Upper lobe of left lung (tissue), 4 donors: ENCODE data around the gene CDRT4.

ENCODE experiments used
- EP300 ChIP-seq, 4 donors: sonication (generic); formaldehyde crosslinking; IDR thresholded peaks; one replicate each; pipeline ENCODE4 v1.5.1; 2017; ENCODE audit warnings: antibody characterized with exemption in 4 of 4, control low read depth in 2 of 4
- POLR2A ChIP-seq, 4 donors: fragments of 450-650 bp; IDR thresholded peaks; one replicate each; pipeline ENCODE4 v1.5.1; 2016 to 2017; ENCODE audit warnings: antibody characterized with exemption in 4 of 4, mild to moderate bottlenecking in 2 of 4
- POLR2AphosphoS5 ChIP-seq, 2 donors: sonication (generic); formaldehyde crosslinking; IDR thresholded peaks; one replicate each; pipeline ENCODE4 v1.5.1; 2017; ENCODE audit warnings: antibody characterized with exemption in 2 of 2
- TF ChIP-seq, protein P1 (sequence below), 6 experiments: fragments of 450-650 bp in 4 of 6; fragments of 200-600 bp in 2 of 6; sonication (generic) in 2 of 6; IDR thresholded peaks; one replicate each; pipeline ENCODE4 v1.5.1; 2016 to 2019; ENCODE audit warnings: antibody characterized with exemption in 6 of 6

DNA sequence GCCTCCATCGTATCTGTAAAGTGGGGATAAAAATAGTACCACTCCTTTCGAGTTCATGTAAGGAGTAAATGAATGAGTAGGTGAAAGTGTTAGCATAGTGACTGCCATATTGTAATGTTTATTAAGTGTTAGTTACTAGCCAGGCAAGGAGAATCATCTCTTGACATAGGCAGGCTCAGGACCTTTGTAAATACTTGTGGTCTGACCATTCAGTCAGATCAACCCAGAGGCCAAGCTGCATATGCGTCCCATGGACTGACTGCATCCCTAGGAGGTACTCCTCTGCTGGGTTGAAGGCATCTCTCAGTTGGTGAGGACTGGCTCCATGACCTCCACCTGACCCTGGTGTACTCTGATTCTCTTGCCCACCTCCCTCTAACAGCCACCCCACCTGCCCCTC lies 40.5 kb upstream of the CDRT4 start:
- TF ChIP-seq, protein P1, sequence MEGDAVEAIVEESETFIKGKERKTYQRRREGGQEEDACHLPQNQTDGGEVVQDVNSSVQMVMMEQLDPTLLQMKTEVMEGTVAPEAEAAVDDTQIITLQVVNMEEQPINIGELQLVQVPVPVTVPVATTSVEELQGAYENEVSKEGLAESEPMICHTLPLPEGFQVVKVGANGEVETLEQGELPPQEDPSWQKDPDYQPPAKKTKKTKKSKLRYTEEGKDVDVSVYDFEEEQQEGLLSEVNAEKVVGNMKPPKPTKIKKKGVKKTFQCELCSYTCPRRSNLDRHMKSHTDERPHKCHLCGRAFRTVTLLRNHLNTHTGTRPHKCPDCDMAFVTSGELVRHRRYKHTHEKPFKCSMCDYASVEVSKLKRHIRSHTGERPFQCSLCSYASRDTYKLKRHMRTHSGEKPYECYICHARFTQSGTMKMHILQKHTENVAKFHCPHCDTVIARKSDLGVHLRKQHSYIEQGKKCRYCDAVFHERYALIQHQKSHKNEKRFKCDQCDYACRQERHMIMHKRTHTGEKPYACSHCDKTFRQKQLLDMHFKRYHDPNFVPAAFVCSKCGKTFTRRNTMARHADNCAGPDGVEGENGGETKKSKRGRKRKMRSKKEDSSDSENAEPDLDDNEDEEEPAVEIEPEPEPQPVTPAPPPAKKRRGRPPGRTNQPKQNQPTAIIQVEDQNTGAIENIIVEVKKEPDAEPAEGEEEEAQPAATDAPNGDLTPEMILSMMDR (IDR thresholded peaks at IDR 0.05): no peak
- no peak for TF ChIP-seq POLR2A (IDR thresholded peaks at IDR 0.05)
- no peak for TF ChIP-seq POLR2AphosphoS5 (IDR thresholded peaks at IDR 0.05)
- no peak for TF ChIP-seq EP300 (IDR thresholded peaks at IDR 0.05)
